CD8-positive, alpha-beta memory T cell (primary cell): ENCODE data around the gene ARHGEF28. TPM values are rescaled to one million over a fixed set of nuclear protein-coding genes. Genes with fewer than 3 reads are reported as not detected.
A peak's percentile ranks its signal among the peaks of the same experiment; 100 is the strongest.

ENCODE experiments used
- CTCF ChIA-PET: fragments of 350-600 bp; sonication (Branson Sonifier 250); formaldehyde crosslinking; loops from one replicate; lab custom pipeline; 2021; ENCODE audit warnings: antibody characterized with exemption; lab: Charles Lee
- POLR2A ChIA-PET: fragments of 350-600 bp; sonication (Branson Sonifier 250); formaldehyde crosslinking; loops from one replicate; lab custom pipeline; 2021; ENCODE audit warnings: antibody characterized with exemption; lab: Charles Lee
- DNase-seq, 5 donors: peaks; one replicate each; pipeline versions ENCODE4 v3.0.0 to v3.0.0-alpha.2; 2020 to 2022; ENCODE audit warnings: mixed read lengths in 1 of 5
- H3K27ac ChIP-seq: one replicate; pipeline ENCODE4 v1.7.0; 2013; ENCODE audit warnings: low read depth, mild to moderate bottlenecking, low read length, moderate library complexity
- H3K27me3 ChIP-seq: 2 replicates; pipeline ENCODE4 v1.7.0; 2013; ENCODE audit warnings: low read length, mild to moderate bottlenecking; ENCODE audit not compliant: insufficient read depth, poor library complexity, severe bottlenecking
- H3K36me3 ChIP-seq: 2 replicates; pipeline ENCODE4 v1.7.0; 2013; ENCODE audit warnings: mild to moderate bottlenecking, low read length, moderate library complexity; ENCODE audit not compliant: insufficient read depth
- H3K4me1 ChIP-seq: 2 replicates; pipeline ENCODE4 v1.7.0; 2013; ENCODE audit warnings: mild to moderate bottlenecking, low read length, moderate library complexity; ENCODE audit not compliant: insufficient read depth
- H3K4me3 ChIP-seq: 2 replicates; pipeline ENCODE4 v1.7.0; 2013; ENCODE audit warnings: mild to moderate bottlenecking, low read length
- H3K9me3 ChIP-seq: 2 replicates; pipeline ENCODE4 v1.7.0; 2013; ENCODE audit warnings: mild to moderate bottlenecking, low read length
- H3K27ac Mint-ChIP-seq, 8 donors: one replicate each; pipeline ENCODE4 v1.8.0; 2020 to 2021; ENCODE audit warnings: mixed read lengths in 8 of 8, mild to moderate bottlenecking in 6 of 8, inconsistent platforms in 3 of 8, moderate library complexity in 3 of 8
- H3K27me3 Mint-ChIP-seq, 2 donors: one replicate each; pipeline ENCODE4 v1.8.0; 2020 to 2021; ENCODE audit warnings: mixed read lengths in 2 of 2, mild to moderate bottlenecking in 1 of 2, moderate library complexity in 1 of 2
- H3K36me3 Mint-ChIP-seq, 3 donors: one replicate each; pipeline ENCODE4 v1.8.0; 2020 to 2021; ENCODE audit warnings: mixed read lengths in 3 of 3, inconsistent platforms in 1 of 3, mild to moderate bottlenecking in 1 of 3
- H3K4me1 Mint-ChIP-seq, 3 donors: one replicate each; pipeline ENCODE4 v1.8.0; 2020 to 2021; ENCODE audit warnings: mixed read lengths in 3 of 3, inconsistent platforms in 1 of 3, mild to moderate bottlenecking in 1 of 3
- H3K4me3 Mint-ChIP-seq, 7 donors: one replicate each; pipeline ENCODE4 v1.8.0; 2020 to 2021; ENCODE audit warnings: mixed read lengths in 7 of 7, mild to moderate bottlenecking in 6 of 7, moderate library complexity in 4 of 7, inconsistent platforms in 2 of 7
- H3K9me3 Mint-ChIP-seq, 5 donors: one replicate each; pipeline ENCODE4 v1.8.0; 2020 to 2022; ENCODE audit warnings: mixed read lengths in 5 of 5, mild to moderate bottlenecking in 3 of 5, moderate library complexity in 2 of 5, inconsistent platforms in 1 of 5
- polyA plus RNA-seq: library from polyadenylated mRNA; unstranded; fragments of 300-500 nt; fragmentation: Illumina TruSeq; gene quantifications from one replicate; pipeline ENCODE4 v1.2.3, GENCODE V29; 2021
- total RNA-seq, 2 experiments: library from RNA; stranded (reverse); gene quantifications; one replicate each; pipeline ENCODE4 v1.2.3, GENCODE V29; 2021

ARHGEF28 gene
- total and polyA plus RNA-seq, 3 experiments from 2014 or later: 0.24 to 0.28 (median 0.27) TPM

GRCh38 chr5:73774924-73775323 is 148.9 kb downstream of the ARHGEF28 start:
- H3K27me3 Mint-ChIP-seq: peaks cover 0 to 7% of the 10 kb centered on the region in 2 donors
- no peaks in the 10 kb centered on the region for H3K4me1 Mint-ChIP-seq
- POLR2A ChIA-PET: no interaction called here
- CTCF ChIA-PET: no interaction called here
- no peak overlapping the region for H3K4me3 ChIP-seq
- no peaks in the 10 kb centered on the region for H3K9me3 Mint-ChIP-seq
- H3K27ac ChIP-seq: no peak overlapping the region
- H3K27me3 ChIP-seq: no peaks in the 10 kb centered on the region
- H3K27ac Mint-ChIP-seq: no peak overlapping the region
- no peaks in the 10 kb centered on the region for H3K4me1 ChIP-seq
- no peaks in the 10 kb centered on the region for H3K9me3 ChIP-seq
- no peak overlapping the region for H3K4me3 Mint-ChIP-seq
- no peak for DNase-seq
- no peaks in the 10 kb centered on the region for H3K36me3 Mint-ChIP-seq
- no peaks in the 10 kb centered on the region for H3K36me3 ChIP-seq

GRCh38 chr5:73776405-73776804 is 150.4 kb downstream of the ARHGEF28 start:
- H3K36me3 Mint-ChIP-seq: no peaks in the 10 kb centered on the region
- no peak for DNase-seq
- Histone ChIP-seq H3K27ac (no peak overlapping the region), H3K36me3 (no peaks in the 10 kb centered on the region), H3K4me3 (no peak overlapping the region), H3K9me3 (no peaks in the 10 kb centered on the region), H3K27me3 (no peaks in the 10 kb centered on the region), H3K4me1 (no peaks in the 10 kb centered on the region)
- no peaks in the 10 kb centered on the region for H3K9me3 Mint-ChIP-seq
- peaks cover 3 to 4% of the 10 kb centered on the region in 2 donors for H3K27me3 Mint-ChIP-seq
- ChIA-PET CTCF (no interaction called here), POLR2A (no interaction called here)
- no peak overlapping the region for H3K27ac Mint-ChIP-seq
- H3K4me3 Mint-ChIP-seq: no peak overlapping the region
- no peaks in the 10 kb centered on the region for H3K4me1 Mint-ChIP-seq

- ChIA-PET CTCF (no interaction called here), POLR2A (no interaction called here)
- Mint-ChIP-seq H3K27ac (peak overlapping the region in 1 of 8 donors; percentile 34), H3K36me3 (no peaks in the 10 kb centered on the region), H3K27me3 (peaks cover 3 to 4% of the 10 kb centered on the region in 2 donors), H3K4me3 (no peak overlapping the region), H3K9me3 (no peaks in the 10 kb centered on the region), H3K4me1 (no peaks in the 10 kb centered on the region)
- no peaks in the 10 kb centered on the region for H3K27me3 ChIP-seq
- H3K4me3 ChIP-seq: no peak overlapping the region
- DNase-seq: no peak
- H3K36me3 ChIP-seq: no peaks in the 10 kb centered on the region
- H3K27ac ChIP-seq: no peak overlapping the region
- no peaks in the 10 kb centered on the region for H3K9me3 ChIP-seq
- H3K4me1 ChIP-seq: no peaks in the 10 kb centered on the region
Measured at GRCh38 chr5:73777192-73777591, 151.2 kb downstream of the ARHGEF28 start.

DNA sequence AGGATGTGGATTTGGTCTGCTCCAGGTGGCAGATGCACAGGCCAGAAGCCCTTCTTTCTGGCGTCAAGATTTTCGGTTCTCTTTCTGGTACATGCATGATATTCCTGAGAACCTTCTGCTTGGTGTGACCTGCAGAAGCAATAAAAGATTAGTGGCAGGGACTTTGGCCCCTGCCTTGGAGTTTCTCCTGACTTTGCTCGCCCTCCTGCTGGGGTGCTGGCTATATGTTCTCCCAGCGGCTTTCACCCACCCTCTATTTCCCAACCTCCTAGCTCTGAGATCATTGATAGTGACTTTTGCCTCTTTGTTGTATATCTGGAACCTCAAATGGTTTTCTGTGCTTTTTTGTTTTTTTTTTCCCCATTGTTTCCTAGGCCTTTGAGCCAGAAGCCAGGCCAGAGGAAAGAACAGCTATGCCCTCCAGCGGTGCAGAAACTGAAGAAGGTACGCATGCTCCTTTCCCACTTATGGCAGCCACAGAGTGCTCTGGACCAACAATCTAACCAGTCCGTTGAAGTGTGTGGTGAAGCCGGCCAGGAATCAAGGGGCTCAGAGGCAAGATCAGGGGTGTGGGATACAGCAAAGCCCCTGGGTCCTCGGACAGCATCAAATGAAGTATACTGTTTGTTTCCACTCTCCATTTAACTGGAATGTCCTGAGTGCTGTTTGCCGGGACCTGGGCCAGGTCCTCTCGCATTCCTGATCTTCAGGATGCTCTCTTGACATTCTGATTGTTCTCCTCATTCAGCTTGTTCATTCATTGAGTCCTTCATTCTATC is 154.5 kb downstream of the ARHGEF28 start:
- CTCF ChIA-PET: interaction anchor here (2.7 kb wide), 1 partner anchor 14 kb away, joined by 10 read pairs; no protein-coding TSS in a partner anchor
- POLR2A ChIA-PET: no interaction called here
- H3K4me3 Mint-ChIP-seq: no peak overlapping the region

DNA sequence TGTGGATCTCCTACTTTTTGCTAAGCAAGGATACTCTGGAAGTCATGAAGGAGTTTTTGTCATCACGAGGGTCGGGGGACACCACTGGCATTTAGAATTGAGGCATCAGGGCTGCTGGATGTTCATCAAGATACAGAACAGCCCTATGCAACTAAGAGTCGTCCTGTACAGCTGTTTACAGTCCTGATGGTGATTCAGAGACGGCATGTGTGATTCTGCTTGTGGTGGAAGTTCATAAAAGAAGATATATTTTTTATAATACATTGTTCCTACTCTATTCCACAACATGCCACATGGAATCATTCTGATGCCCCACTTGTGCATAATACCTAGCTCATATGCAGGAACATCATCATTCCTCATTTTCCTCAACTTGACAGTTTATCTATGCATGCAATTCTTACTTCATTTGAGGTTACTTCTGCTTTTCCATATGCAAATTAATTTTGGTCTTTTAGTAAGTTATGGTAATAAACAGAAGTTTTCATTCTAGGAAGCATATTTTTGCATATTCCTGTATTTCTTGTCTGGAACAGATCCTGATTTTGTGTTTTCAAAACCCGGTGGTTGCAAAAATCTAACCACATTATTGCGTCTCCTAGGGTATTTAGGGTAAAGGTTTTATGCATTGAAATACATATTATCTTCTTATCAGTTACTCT is 155.2 kb downstream of the ARHGEF28 start:
- Histone ChIP-seq H3K4me1 (no peaks in the 10 kb centered on the region), H3K27me3 (no peaks in the 10 kb centered on the region), H3K27ac (no peak overlapping the region), H3K36me3 (no peaks in the 10 kb centered on the region), H3K9me3 (no peaks in the 10 kb centered on the region), H3K4me3 (no peak overlapping the region)
- H3K9me3 Mint-ChIP-seq: no peaks in the 10 kb centered on the region
- H3K27ac Mint-ChIP-seq: no peak overlapping the region
- no peaks in the 10 kb centered on the region for H3K36me3 Mint-ChIP-seq
- no peak overlapping the region for H3K4me3 Mint-ChIP-seq
- no peaks in the 10 kb centered on the region for H3K4me1 Mint-ChIP-seq
- H3K27me3 Mint-ChIP-seq: peaks cover 0 to 16% of the 10 kb centered on the region in 2 donors
- ChIA-PET POLR2A (no interaction called here), CTCF (interaction anchor here (2.7 kb wide), 1 partner anchor 13 kb away, joined by 10 read pairs; no protein-coding TSS in a partner anchor)
- no peak for DNase-seq

More for the DNA sequence above, 154.5 kb downstream of the ARHGEF28 start:
- Histone ChIP-seq H3K4me1 (no peaks in the 10 kb centered on the region), H3K27me3 (no peaks in the 10 kb centered on the region), H3K4me3 (no peak overlapping the region), H3K36me3 (no peaks in the 10 kb centered on the region), H3K9me3 (no peaks in the 10 kb centered on the region), H3K27ac (no peak overlapping the region)
- H3K27ac Mint-ChIP-seq: peak overlapping the region in 1 of 8 donors; percentile 12
- no peak for DNase-seq
- H3K4me1 Mint-ChIP-seq: no peaks in the 10 kb centered on the region
- peaks cover 0 to 13% of the 10 kb centered on the region in 2 donors for H3K27me3 Mint-ChIP-seq
- no peaks in the 10 kb centered on the region for H3K9me3 Mint-ChIP-seq
- H3K36me3 Mint-ChIP-seq: no peaks in the 10 kb centered on the region

DNA sequence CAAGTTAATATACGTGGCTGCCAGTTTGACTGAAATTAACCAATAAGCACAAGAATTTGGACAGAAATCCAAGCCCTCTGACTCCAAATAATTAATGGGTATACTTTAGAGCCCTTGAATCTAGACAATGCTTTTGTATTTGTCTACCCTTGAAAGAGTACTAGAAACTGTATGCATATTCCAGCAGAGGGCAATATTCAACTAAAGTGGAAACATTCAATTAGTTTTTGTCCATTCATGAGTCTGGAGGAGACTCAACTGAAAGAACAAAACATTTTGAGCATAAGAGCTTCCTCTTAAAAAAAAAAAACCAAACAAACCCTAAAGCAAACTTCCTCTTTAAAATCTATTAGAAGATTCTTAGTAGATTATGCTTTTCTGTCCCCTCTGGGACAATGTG is 157.8 kb downstream of the ARHGEF28 start:
- Histone ChIP-seq H3K27me3 (no peaks in the 10 kb centered on the region), H3K4me3 (no peak overlapping the region), H3K4me1 (no peaks in the 10 kb centered on the region), H3K27ac (no peak overlapping the region), H3K36me3 (no peaks in the 10 kb centered on the region), H3K9me3 (no peaks in the 10 kb centered on the region)
- POLR2A ChIA-PET: no interaction called here
- no peaks in the 10 kb centered on the region for H3K4me1 Mint-ChIP-seq
- CTCF ChIA-PET: interaction anchor here (0.9 kb wide), 1 partner anchor 9 kb away, joined by 3 read pairs; no protein-coding TSS in a partner anchor
- H3K9me3 Mint-ChIP-seq: no peaks in the 10 kb centered on the region
- DNase-seq: no peak
- H3K27me3 Mint-ChIP-seq: peaks cover 0 to 16% of the 10 kb centered on the region in 2 donors
- no peaks in the 10 kb centered on the region for H3K36me3 Mint-ChIP-seq
- no peak overlapping the region for H3K4me3 Mint-ChIP-seq
- H3K27ac Mint-ChIP-seq: no peak overlapping the region

DNA sequence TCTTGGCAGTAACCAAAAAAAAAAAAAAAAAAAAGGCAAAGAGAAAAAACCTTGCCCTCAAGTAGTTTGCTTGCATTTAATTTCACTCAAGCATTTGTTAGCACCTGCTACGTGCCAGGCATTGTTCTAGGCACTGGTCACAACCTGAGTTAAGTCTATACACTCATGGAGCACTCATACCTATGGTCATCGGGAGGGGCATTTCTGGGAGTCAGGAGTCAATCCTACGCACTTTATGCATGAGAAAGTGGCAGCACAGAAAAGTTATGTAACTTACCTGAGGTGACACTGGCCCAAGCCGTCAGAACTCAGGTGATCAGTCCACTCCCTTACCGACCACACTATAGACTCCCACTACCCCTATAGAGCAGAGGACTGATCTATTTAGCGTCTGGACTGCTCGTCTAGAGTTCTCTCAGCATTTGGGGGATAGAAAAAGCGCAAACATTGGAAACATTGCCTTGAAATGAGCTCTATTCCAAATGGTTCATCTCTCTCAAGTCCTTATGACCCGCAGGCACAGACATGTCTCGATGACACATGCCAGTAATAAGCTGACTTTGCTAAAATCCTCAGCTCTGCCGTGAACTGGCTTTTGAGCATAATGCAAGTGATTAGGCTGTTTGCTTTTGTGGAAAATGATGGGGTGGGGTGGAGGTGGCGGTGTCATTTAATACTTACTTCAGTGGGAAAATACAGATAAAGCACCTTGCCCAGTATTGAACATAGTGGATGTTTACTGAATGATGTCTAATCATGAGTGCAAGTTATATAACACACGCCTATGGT is 160.2 kb downstream of the ARHGEF28 start:
- Mint-ChIP-seq H3K36me3 (no peaks in the 10 kb centered on the region), H3K27ac (no peak overlapping the region), H3K27me3 (peaks cover 3 to 13% of the 10 kb centered on the region in 2 donors), H3K4me3 (no peak overlapping the region), H3K9me3 (no peaks in the 10 kb centered on the region), H3K4me1 (no peaks in the 10 kb centered on the region)
- Histone ChIP-seq H3K27me3 (no peaks in the 10 kb centered on the region), H3K27ac (no peak overlapping the region), H3K4me1 (no peaks in the 10 kb centered on the region), H3K36me3 (no peaks in the 10 kb centered on the region), H3K9me3 (no peaks in the 10 kb centered on the region), H3K4me3 (no peak overlapping the region)
- DNase-seq: no peak
- ChIA-PET POLR2A (no interaction called here), CTCF (no interaction called here)
